Type B pancreatic cell (in vitro differentiated cells): ENCODE measurements around the gene PHLPP1. TPM values are rescaled to one million over a fixed set of nuclear protein-coding genes. Genes with fewer than 3 reads are reported as not detected.

Experiments
- DNase-seq: peaks from one replicate; pipeline ENCODE4 v3.0.0; 2021; ENCODE audit warnings: mixed read lengths; ENCODE audit not compliant: unreplicated experiment; ENCODE audit errors: extremely low spot score
- H3K27ac Mint-ChIP-seq: 2 replicates; pipeline ENCODE4 v1.8.0; 2021; ENCODE audit warnings: mild to moderate bottlenecking, mixed read lengths
- H3K27me3 Mint-ChIP-seq: 2 replicates; pipeline ENCODE4 v1.8.0; 2021; ENCODE audit warnings: mixed read lengths
- H3K36me3 Mint-ChIP-seq: 2 replicates; pipeline ENCODE4 v1.8.0; 2021; ENCODE audit warnings: mixed read lengths
- H3K4me1 Mint-ChIP-seq: one replicate; pipeline ENCODE4 v1.8.0; 2021; ENCODE audit warnings: mixed read lengths; ENCODE audit not compliant: unreplicated experiment
- H3K4me3 Mint-ChIP-seq: 2 replicates; pipeline ENCODE4 v1.8.0; 2021; ENCODE audit warnings: mild to moderate bottlenecking, mixed read lengths
- H3K9me3 Mint-ChIP-seq: 2 replicates; pipeline ENCODE4 v1.8.0; 2021; ENCODE audit warnings: mixed read lengths
- CTCF ChIP-seq: fragments of 200-600 bp; sonication (generic); conservative IDR thresholded peaks from 2 replicates; pipeline ENCODE4 v1.5.0; 2021; ENCODE audit warnings: antibody characterized with exemption, mild to moderate bottlenecking
- total RNA-seq: library from RNA; stranded (reverse); gene quantifications from 2 replicates; pipeline ENCODE4 v1.2.1, GENCODE V29; 2021; ENCODE audit warnings: low replicate concordance

PHLPP1 gene
- total RNA-seq, 1 donor from 2014 or later: 28.5 TPM

GRCh38 chr18:62870643-62871042, 155.3 kb downstream of the PHLPP1 start:
- Mint-ChIP-seq H3K9me3 (no peaks in the 10 kb centered on the region), H3K27me3 (no peaks in the 10 kb centered on the region), H3K36me3 (peaks cover 15% of the 10 kb centered on the region), H3K4me3 (no peak overlapping the region), H3K4me1 (peaks cover 3% of the 10 kb centered on the region), H3K27ac (no peak overlapping the region)
- TF ChIP-seq CTCF: no peak
- no peak for DNase-seq

- Mint-ChIP-seq H3K4me3 (no peak overlapping the region), H3K4me1 (peaks cover 24% of the 10 kb centered on the region), H3K9me3 (no peaks in the 10 kb centered on the region), H3K27ac (no peak overlapping the region), H3K27me3 (no peaks in the 10 kb centered on the region), H3K36me3 (peaks cover 4% of the 10 kb centered on the region)
- TF ChIP-seq CTCF: no peak
- no peak for DNase-seq
Measured at GRCh38 chr18:62875323-62875722, 160.0 kb downstream of the PHLPP1 start.

GRCh38 chr18:62876111-62876510, 160.8 kb downstream of the PHLPP1 start:
- peaks cover 24% of the 10 kb centered on the region for H3K4me1 Mint-ChIP-seq
- H3K9me3 Mint-ChIP-seq: no peaks in the 10 kb centered on the region
- H3K4me3 Mint-ChIP-seq: no peak overlapping the region
- TF ChIP-seq CTCF: no peak
- DNase-seq: no peak
- H3K36me3 Mint-ChIP-seq: peaks cover 4% of the 10 kb centered on the region
- H3K27me3 Mint-ChIP-seq: no peaks in the 10 kb centered on the region
- peak overlapping the region; percentile 78 for H3K27ac Mint-ChIP-seq

- Mint-ChIP-seq H3K36me3 (peaks cover 8% of the 10 kb centered on the region), H3K27ac (peak overlapping the region; percentile 54)
- TF ChIP-seq CTCF: no peak
Measured at GRCh38 chr18:62876828-62877227, 161.5 kb downstream of the PHLPP1 start.

GRCh38 chr18:62877411-62878221, 162.3 kb downstream of the PHLPP1 start:
- Mint-ChIP-seq H3K9me3 (no peaks in the 10 kb centered on the region), H3K27ac (peak overlapping the region; percentile 76), H3K4me1 (peaks cover 24% of the 10 kb centered on the region), H3K36me3 (peaks cover 6% of the 10 kb centered on the region), H3K4me3 (no peak overlapping the region), H3K27me3 (no peaks in the 10 kb centered on the region)
- DNase-seq: no peak
- TF ChIP-seq CTCF: no peak

More at GRCh38 chr18:62876828-62877227, 161.5 kb downstream of the PHLPP1 start:
- H3K9me3 Mint-ChIP-seq: no peaks in the 10 kb centered on the region
- H3K27me3 Mint-ChIP-seq: no peaks in the 10 kb centered on the region
- H3K4me1 Mint-ChIP-seq: peaks cover 24% of the 10 kb centered on the region
- peak overlapping the region; percentile 1 for H3K4me3 Mint-ChIP-seq
- DNase-seq: no peak
